ENCODE measurements around the gene CYP26C1.

CYP26C1 gene

GRCh38 chr10:93069245-93069561 lies 8.6 kb downstream of the CYP26C1 start:
- no peaks in the 10 kb centered on the region for H3K79me2 ChIP-seq (ENCODE audit: insufficient read depth, low read length)
- no peaks in the 10 kb centered on the region for H3K9me3 ChIP-seq (ENCODE audit: insufficient read depth, low read depth, low read length)
- no peaks in the 10 kb centered on the region for H3K36me3 ChIP-seq (ENCODE audit: insufficient read depth, low read length)
- H3F3A ChIP-seq (ENCODE audit: low read depth) = no peaks in the 10 kb centered on the region
- peaks cover 9% of the 10 kb centered on the region for H3K4me1 ChIP-seq (ENCODE audit: insufficient read depth, low read length, poor library complexity, severe bottlenecking)
- no peak overlapping the region for H3K9ac ChIP-seq (ENCODE audit: low read depth, low read length, poor library complexity, severe bottlenecking)
- TF ChIP-seq EZH2phosphoT487 (IDR thresholded peaks at IDR 0.05; ENCODE audit: borderline replicate concordance) = no peak
- no peak for TF ChIP-seq CTCF (conservative IDR thresholded peaks at IDR 0.05; ENCODE audit: low read length)
- no peak overlapping the region for H2AFZ ChIP-seq (ENCODE audit: low read length)
- no peaks in the 10 kb centered on the region for H3K27me3 ChIP-seq (ENCODE audit: insufficient read depth, low read length, poor library complexity, severe bottlenecking)
- H3K4me2 ChIP-seq (ENCODE audit: low read depth, low read length, poor library complexity, severe bottlenecking) = no peak overlapping the region
- no peaks in the 10 kb centered on the region for H4K20me1 ChIP-seq (ENCODE audit: insufficient read depth, low read length, poor library complexity, severe bottlenecking)
- H3K4me3 ChIP-seq (ENCODE audit: low read length, poor library complexity, severe bottlenecking) = no peak overlapping the region
- no peaks in the 10 kb centered on the region for H3K9me2 ChIP-seq (replicated peaks; ENCODE audit: low read depth, low read length)

- no peaks in the 10 kb centered on the region for H3K79me2 ChIP-seq (ENCODE audit: insufficient read depth, low read length)
- TF ChIP-seq EZH2phosphoT487 (IDR thresholded peaks at IDR 0.05; ENCODE audit: borderline replicate concordance) (no peak), CTCF (conservative IDR thresholded peaks at IDR 0.05; ENCODE audit: low read length) (no peak)
- H3K9me3 ChIP-seq (ENCODE audit: insufficient read depth, low read depth, low read length) = no peaks in the 10 kb centered on the region
- H3K36me3 ChIP-seq (ENCODE audit: insufficient read depth, low read length) = no peaks in the 10 kb centered on the region
- H3K4me3 ChIP-seq (ENCODE audit: low read length, poor library complexity, severe bottlenecking) = no peak overlapping the region
- no peak overlapping the region for H3K4me2 ChIP-seq (ENCODE audit: low read depth, low read length, poor library complexity, severe bottlenecking)
- H3K9me2 ChIP-seq (replicated peaks; ENCODE audit: low read depth, low read length) = no peaks in the 10 kb centered on the region
- H3K9ac ChIP-seq (ENCODE audit: low read depth, low read length, poor library complexity, severe bottlenecking) = no peak overlapping the region
- peaks cover 13% of the 10 kb centered on the region for H3K4me1 ChIP-seq (ENCODE audit: insufficient read depth, low read length, poor library complexity, severe bottlenecking)
- no peaks in the 10 kb centered on the region for H4K20me1 ChIP-seq (ENCODE audit: insufficient read depth, low read length, poor library complexity, severe bottlenecking)
- no peak overlapping the region for H2AFZ ChIP-seq (ENCODE audit: low read length)
- H3K27me3 ChIP-seq (ENCODE audit: insufficient read depth, low read length, poor library complexity, severe bottlenecking) = no peaks in the 10 kb centered on the region
- no peaks in the 10 kb centered on the region for H3F3A ChIP-seq (ENCODE audit: low read depth)
Measured at GRCh38 chr10:93070378-93071176, 10.0 kb downstream of the CYP26C1 start.

GRCh38 chr10:93071177-93071472 lies 10.5 kb downstream of the CYP26C1 start:
- H3K79me2 ChIP-seq (ENCODE audit: insufficient read depth, low read length) = no peaks in the 10 kb centered on the region
- no peaks in the 10 kb centered on the region for H3F3A ChIP-seq (ENCODE audit: low read depth)
- H4K20me1 ChIP-seq (ENCODE audit: insufficient read depth, low read length, poor library complexity, severe bottlenecking) = no peaks in the 10 kb centered on the region
- H3K27me3 ChIP-seq (ENCODE audit: insufficient read depth, low read length, poor library complexity, severe bottlenecking) = no peaks in the 10 kb centered on the region
- H2AFZ ChIP-seq (ENCODE audit: low read length) = no peak overlapping the region
- no peaks in the 10 kb centered on the region for H3K9me2 ChIP-seq (replicated peaks; ENCODE audit: low read depth, low read length)
- H3K4me1 ChIP-seq (ENCODE audit: insufficient read depth, low read length, poor library complexity, severe bottlenecking) = peaks cover 13% of the 10 kb centered on the region
- H3K4me3 ChIP-seq (ENCODE audit: low read length, poor library complexity, severe bottlenecking) = no peak overlapping the region
- H3K36me3 ChIP-seq (ENCODE audit: insufficient read depth, low read length) = no peaks in the 10 kb centered on the region
- no peak overlapping the region for H3K9ac ChIP-seq (ENCODE audit: low read depth, low read length, poor library complexity, severe bottlenecking)
- H3K4me2 ChIP-seq (ENCODE audit: low read depth, low read length, poor library complexity, severe bottlenecking) = no peak overlapping the region
- H3K9me3 ChIP-seq (ENCODE audit: insufficient read depth, low read depth, low read length) = no peaks in the 10 kb centered on the region
- TF ChIP-seq CTCF (conservative IDR thresholded peaks at IDR 0.05; ENCODE audit: low read length) (no peak), EZH2phosphoT487 (IDR thresholded peaks at IDR 0.05; ENCODE audit: borderline replicate concordance) (no peak)

Data from Loucy (cell line).